A172 (cell line): Measurements from ENCODE around the gene TEX48. TPM values are rescaled to one million over a fixed set of nuclear protein-coding genes. Genes with fewer than 3 reads are reported as not detected.

Experiments
- DNase-seq: peaks from one replicate; pipeline ENCODE4 v3.0.0-alpha.2; 2015; ENCODE audit warnings: low spot score
- total RNA-seq: library from RNA; depleted of rRNA; stranded (reverse); fragments of >200 nt; shearing (Covaris generic); gene quantifications from 2 replicates; pipeline ENCODE4 v1.2.3, GENCODE V29; 2014; rRNA removed

Gene TEX48
- total RNA-seq, 1 experiment from 2014 or later, result not detected

DNA sequence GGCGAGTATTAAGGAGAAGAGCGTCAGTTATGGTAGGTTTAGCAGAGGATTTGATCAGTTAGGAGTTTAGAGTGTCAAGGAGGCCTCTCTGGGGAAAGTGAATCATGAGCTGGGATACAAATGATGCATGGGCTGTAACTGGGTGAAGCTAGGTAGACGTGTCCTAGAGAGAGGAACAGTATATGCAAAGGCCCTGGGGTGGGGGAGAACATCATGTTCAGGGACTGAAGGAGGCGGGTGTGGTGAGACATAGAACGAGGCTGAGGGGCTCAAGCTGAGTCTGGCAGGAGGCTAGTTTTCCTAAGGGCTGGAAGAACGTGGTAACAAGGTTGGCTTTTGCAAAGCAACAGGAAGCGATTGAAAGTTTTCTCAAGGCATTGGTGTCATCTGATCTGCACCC lies 60.4 kb downstream of the TEX48 start:
- DNase-seq, result no peak

DNA sequence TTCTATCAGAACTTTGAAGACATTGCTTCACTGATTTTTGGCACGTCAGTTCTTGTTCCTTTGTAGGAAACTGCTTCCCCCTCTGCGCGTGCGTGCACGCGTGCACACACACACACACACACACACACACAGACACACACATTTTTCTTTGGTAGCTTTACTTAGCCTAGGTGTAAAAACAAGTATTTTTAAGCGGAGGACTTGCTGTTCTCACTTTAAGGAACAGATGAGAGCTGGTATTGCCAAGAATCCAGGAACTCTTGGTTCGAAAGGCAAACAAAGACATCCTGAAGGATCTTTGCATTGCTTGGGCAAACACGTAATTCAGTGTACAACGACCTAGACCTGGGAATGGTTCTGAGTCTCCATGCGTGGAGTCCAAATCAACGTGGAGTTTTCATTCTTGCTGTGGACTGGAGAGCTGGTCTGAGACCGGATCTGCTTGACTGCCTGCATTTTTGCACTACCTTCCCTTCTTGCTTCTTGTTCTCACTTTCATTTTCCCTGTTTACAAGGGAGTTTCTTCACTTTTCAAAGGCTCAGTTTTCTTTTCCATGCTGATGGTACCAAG lies 62.7 kb downstream of the TEX48 start:
- no peak for DNase-seq

DNA sequence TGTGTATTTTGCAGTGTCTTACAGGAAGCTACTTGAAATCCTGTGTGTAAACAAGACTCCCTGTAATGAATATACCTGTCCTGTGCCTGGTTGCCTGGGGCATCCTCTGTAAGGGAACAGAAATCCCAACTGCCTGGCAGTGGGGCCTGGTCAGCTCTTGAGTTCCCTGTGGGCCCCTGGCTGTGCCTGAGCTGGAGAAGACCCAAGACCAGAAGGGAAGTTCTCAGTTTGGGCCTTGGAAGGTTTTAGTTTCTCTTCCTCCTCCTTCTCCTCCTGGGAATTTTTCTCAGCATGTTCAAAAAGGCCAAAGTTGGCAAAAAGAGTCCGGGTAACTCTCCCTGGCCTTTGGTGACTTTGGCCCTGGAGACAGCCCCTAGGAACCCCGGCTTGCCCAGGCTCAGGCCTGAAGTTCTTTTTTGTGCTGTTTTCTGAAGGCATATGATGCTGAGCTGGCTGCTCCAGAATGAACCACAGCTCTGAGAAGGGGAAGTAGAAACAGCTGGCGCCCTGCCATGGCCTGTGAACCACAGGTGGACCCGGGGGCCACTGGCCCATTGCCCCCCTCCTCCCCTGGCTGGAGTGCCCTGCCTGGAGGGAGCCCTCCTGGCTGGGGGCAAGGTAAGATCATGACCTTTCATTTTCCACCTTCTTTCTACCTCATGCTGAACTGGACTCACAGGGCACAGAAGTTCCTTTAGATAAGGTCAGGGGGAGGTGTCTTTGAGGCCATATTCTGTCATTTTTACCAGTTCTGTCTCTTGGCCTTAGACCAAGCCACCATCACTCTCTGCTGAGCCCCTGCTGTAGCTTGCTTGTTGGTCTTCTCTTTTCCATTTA lies 65.1 kb downstream of the TEX48 start:
- no peak for DNase-seq

Other genes starting within 250 kb of the TEX48 start
- 2.0 and 2.1 TPM in 2 replicates for gene WHRN, start 176.7 kb downstream of the TEX48 start, total RNA-seq
- 216 and 223 TPM in 2 replicates for gene ATP6V1G1, start 94.4 kb downstream of the TEX48 start, total RNA-seq
- gene TMEM268, start 70.9 kb downstream of the TEX48 start, total RNA-seq, result 3.3 and 3.8 TPM in 2 replicates
- not detected in 2 replicates for gene TEX53, start 24.4 kb downstream of the TEX48 start, total RNA-seq
- 0.12 and 0.14 TPM in 2 replicates for gene TNFSF15, start 123.8 kb upstream of the TEX48 start, total RNA-seq
- not detected in 2 replicates for gene TNFSF8, start 248.4 kb upstream of the TEX48 start, total RNA-seq